GM12801 (cell line): ENCODE data around the gene CCDC200.

ENCODE experiments used
- CTCF ChIP-seq: IDR thresholded peaks from one replicate; pipeline ENCODE4 v1.5.1; 2011; ENCODE audit warnings: control low read depth; ENCODE audit not compliant: insufficient read length; ENCODE audit errors: extremely low read depth

Gene CCDC200

GRCh38 chr17:43217614-43218087 lies 10.8 kb downstream of the CCDC200 start:
- no peak for TF ChIP-seq CTCF

GRCh38 chr17:43216762-43217613 lies 11.4 kb downstream of the CCDC200 start:
- TF ChIP-seq CTCF = no peak

GRCh38 chr17:43216369-43216761 lies 12.1 kb downstream of the CCDC200 start:
- TF ChIP-seq CTCF = no peak

GRCh38 chr17:43215341-43215740 lies 13.1 kb downstream of the CCDC200 start:
- no peak for TF ChIP-seq CTCF

GRCh38 chr17:43213545-43213944 lies 14.9 kb downstream of the CCDC200 start:
- TF ChIP-seq CTCF = no peak

GRCh38 chr17:43212641-43213490 lies 15.6 kb downstream of the CCDC200 start:
- TF ChIP-seq CTCF = no peak
